Caco-2 (cell line): ENCODE measurements around the gene IMMT. TPM values are rescaled to one million over a fixed set of nuclear protein-coding genes. Genes with fewer than 3 reads are reported as not detected.

Experiments used
- BruUV-seq: library from RNA; stranded (reverse); fragments of 400-500 nt; replicated peaks from 2 replicates; lab custom pipeline; 2021; lab: Mats Ljungman, UMichigan
- CTCF ChIA-PET: fragments of 300-600 bp; sonication (Branson Sonifier 250); formaldehyde crosslinking; loops from one replicate; lab custom pipeline; 2022; ENCODE audit warnings: antibody characterized with exemption; lab: Charles Lee
- POLR2A ChIA-PET: fragments of 300-600 bp; sonication (Branson Sonifier 250); formaldehyde crosslinking; loops from one replicate; lab custom pipeline; 2022; ENCODE audit warnings: antibody characterized with exemption; lab: Charles Lee
- DNase-seq, 2 experiments: peaks; one replicate each; pipeline versions ENCODE4 v3.0.0 to v3.0.0-alpha.2; 2020 to 2022
- H3K27me3 ChIP-seq: replicated peaks from 2 replicates; pipeline ENCODE4 v1.6.0; 2011; ENCODE audit warnings: low read length; ENCODE audit not compliant: control insufficient read depth, insufficient read depth
- H3K36me3 ChIP-seq: 2 replicates; pipeline ENCODE4 v1.5.1; 2011; ENCODE audit warnings: low read length; ENCODE audit not compliant: control insufficient read depth, insufficient read depth
- H3K4me1 ChIP-seq: fragments of 250-450 bp; sonication (Bioruptor Pico); 2 replicates; pipeline ENCODE4 v1.5.1; 2020; ENCODE audit warnings: mild to moderate bottlenecking
- H3K4me3 ChIP-seq: 2 replicates; pipeline ENCODE4 v1.5.1; 2011; ENCODE audit warnings: low read depth, mild to moderate bottlenecking, control low read depth, low read length
- H3K9me3 ChIP-seq: fragments of 250-450 bp; sonication (Bioruptor Pico); 2 replicates; pipeline ENCODE4 v1.5.1; 2020; ENCODE audit warnings: mild to moderate bottlenecking, moderate library complexity
- H3K27ac Mint-ChIP-seq: one replicate; pipeline ENCODE4 v1.8.0; 2022; ENCODE audit warnings: mixed read lengths; ENCODE audit not compliant: unreplicated experiment
- H3K27me3 Mint-ChIP-seq: one replicate; pipeline ENCODE4 v1.8.0; 2022; ENCODE audit warnings: mixed read lengths; ENCODE audit not compliant: insufficient read depth, unreplicated experiment
- H3K36me3 Mint-ChIP-seq: one replicate; pipeline ENCODE4 v1.8.0; 2022; ENCODE audit warnings: mild to moderate bottlenecking, mixed read lengths; ENCODE audit not compliant: insufficient read depth, unreplicated experiment
- H3K4me1 Mint-ChIP-seq: one replicate; pipeline ENCODE4 v1.8.0; 2022; ENCODE audit warnings: low read depth, mixed read lengths; ENCODE audit not compliant: unreplicated experiment
- H3K4me3 Mint-ChIP-seq: one replicate; pipeline ENCODE4 v1.8.0; 2022; ENCODE audit warnings: mild to moderate bottlenecking, moderate library complexity, mixed read lengths; ENCODE audit not compliant: unreplicated experiment
- H3K9me3 Mint-ChIP-seq: one replicate; pipeline ENCODE4 v1.8.0; 2022; ENCODE audit warnings: mixed read lengths; ENCODE audit not compliant: unreplicated experiment
- intact Hi-C: fragments of 100-400 bp; cut with micrococcal nuclease; formaldehyde crosslinking; loops from one replicate; pipeline ENCODE4 v1.10.0; 2022; ENCODE audit not compliant: unreplicated experiment
- total RNA-seq: library from RNA; stranded (reverse); gene quantifications from 2 replicates; pipeline ENCODE4 v1.2.3, GENCODE V29; 2022
- TF ChIP-seq, protein P1 (sequence below), 2 experiments: fragments of 200-600 bp in 1 of 2; IDR thresholded peaks; 1 replicate in 1 of 2; 2 replicates in 1 of 2; pipeline versions ENCODE4 v1.5.1 to v1.8.0; 2011 to 2022; ENCODE audit warnings: antibody characterized with exemption in 1 of 2, control low read depth in 1 of 2, inconsistent platforms in 1 of 2, low read depth in 1 of 2, low read length in 1 of 2, mild to moderate bottlenecking in 1 of 2, moderate library complexity in 1 of 2; ENCODE audit not compliant: insufficient read depth in 1 of 2, severe bottlenecking in 1 of 2, unreplicated experiment in 1 of 2

The IMMT gene
- total RNA-seq, 1 experiment from 2014 or later, result 129 TPM

DNA sequence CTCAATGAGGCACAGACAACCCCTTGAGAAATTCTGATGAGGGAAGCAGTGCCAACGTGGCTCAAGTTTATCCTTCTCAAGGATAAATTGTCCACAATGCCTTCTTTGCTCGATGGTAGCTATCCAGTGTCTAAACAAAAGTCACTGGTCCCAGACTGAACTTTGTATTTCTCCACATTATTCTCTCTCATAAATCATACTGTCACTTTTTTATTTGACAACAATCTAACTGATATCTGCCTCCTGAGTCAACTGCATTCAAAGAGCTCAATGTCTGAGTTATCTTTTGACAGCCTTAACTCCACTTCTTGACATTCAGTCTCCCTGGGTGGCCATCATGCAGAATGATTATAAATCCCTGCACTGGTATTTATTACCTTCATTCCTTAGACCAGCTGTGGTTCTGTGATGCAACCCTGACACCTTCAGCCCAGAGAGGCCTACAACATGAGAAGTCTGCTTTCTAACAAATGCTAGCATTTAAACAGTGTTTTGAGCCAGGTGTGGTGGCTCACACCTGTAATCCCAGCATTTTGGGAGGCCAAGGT, 38.2 kb downstream of the IMMT start:
- H3K27me3 Mint-ChIP-seq, result no peaks in the 10 kb centered on the region
- no peak overlapping the region for H3K4me3 Mint-ChIP-seq
- intact Hi-C loops, result loop anchor here (5.0 kb wide), 1 partner anchor 330 kb away; no protein-coding TSS in a partner anchor
- H3K27me3 ChIP-seq, result no peaks in the 10 kb centered on the region
- CTCF ChIA-PET, result interaction anchor here (0.5 kb wide), 1 partner anchor 19 kb away, joined by 3 read pairs; no protein-coding TSS in a partner anchor
- TF ChIP-seq, protein P1, sequence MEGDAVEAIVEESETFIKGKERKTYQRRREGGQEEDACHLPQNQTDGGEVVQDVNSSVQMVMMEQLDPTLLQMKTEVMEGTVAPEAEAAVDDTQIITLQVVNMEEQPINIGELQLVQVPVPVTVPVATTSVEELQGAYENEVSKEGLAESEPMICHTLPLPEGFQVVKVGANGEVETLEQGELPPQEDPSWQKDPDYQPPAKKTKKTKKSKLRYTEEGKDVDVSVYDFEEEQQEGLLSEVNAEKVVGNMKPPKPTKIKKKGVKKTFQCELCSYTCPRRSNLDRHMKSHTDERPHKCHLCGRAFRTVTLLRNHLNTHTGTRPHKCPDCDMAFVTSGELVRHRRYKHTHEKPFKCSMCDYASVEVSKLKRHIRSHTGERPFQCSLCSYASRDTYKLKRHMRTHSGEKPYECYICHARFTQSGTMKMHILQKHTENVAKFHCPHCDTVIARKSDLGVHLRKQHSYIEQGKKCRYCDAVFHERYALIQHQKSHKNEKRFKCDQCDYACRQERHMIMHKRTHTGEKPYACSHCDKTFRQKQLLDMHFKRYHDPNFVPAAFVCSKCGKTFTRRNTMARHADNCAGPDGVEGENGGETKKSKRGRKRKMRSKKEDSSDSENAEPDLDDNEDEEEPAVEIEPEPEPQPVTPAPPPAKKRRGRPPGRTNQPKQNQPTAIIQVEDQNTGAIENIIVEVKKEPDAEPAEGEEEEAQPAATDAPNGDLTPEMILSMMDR (IDR thresholded peaks at IDR 0.05; ENCODE audit: insufficient read depth in 1 of 2, low read depth in 1 of 2, low read length in 1 of 2, severe bottlenecking in 1 of 2, unreplicated experiment in 1 of 2), result no peak
- H3K36me3 Mint-ChIP-seq, result peaks cover 98% of the 10 kb centered on the region
- no peak overlapping the region for H3K4me3 ChIP-seq
- POLR2A ChIA-PET, result no interaction called here
- no peaks in the 10 kb centered on the region for H3K9me3 Mint-ChIP-seq
- peak; percentile 49 to 51 for DNase-seq
- peaks cover 6% of the 10 kb centered on the region for H3K4me1 Mint-ChIP-seq
- peaks cover 3% of the 10 kb centered on the region; the same call in 1 of the 2 replicates for H3K36me3 ChIP-seq
- no peaks in the 10 kb centered on the region for H3K4me1 ChIP-seq
- no peak overlapping the region for H3K27ac Mint-ChIP-seq
- H3K9me3 ChIP-seq, result no peaks in the 10 kb centered on the region
- no TSS peak for BruUV-seq

DNA sequence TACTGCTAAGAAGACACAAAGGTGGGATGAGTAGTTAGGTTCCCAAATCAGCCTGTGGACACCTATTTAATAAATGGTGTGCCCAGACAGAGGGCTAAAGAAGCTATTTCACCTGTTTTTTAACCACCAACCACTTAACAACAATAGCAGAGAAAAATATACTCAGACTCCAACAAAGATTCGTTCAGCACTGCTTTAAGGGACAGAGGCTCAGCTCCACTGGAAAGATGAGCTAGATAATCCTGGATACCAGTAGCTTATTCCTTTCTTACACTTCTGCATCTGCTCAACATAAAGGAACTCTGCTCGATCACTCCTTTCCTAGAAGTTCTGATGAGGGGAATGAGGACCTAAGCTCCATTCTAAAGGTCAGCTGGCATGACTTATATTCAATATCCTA, 44.8 kb downstream of the IMMT start:
- no peaks in the 10 kb centered on the region for H3K4me1 ChIP-seq
- H3K9me3 ChIP-seq, result no peaks in the 10 kb centered on the region
- H3K27me3 Mint-ChIP-seq, result no peaks in the 10 kb centered on the region
- no peaks in the 10 kb centered on the region for H3K9me3 Mint-ChIP-seq
- no peaks in the 10 kb centered on the region for H3K27me3 ChIP-seq
- TF ChIP-seq, protein P1 (IDR thresholded peaks at IDR 0.05; ENCODE audit: insufficient read depth in 1 of 2, low read depth in 1 of 2, low read length in 1 of 2, severe bottlenecking in 1 of 2, unreplicated experiment in 1 of 2), result no peak
- H3K27ac Mint-ChIP-seq, result no peak overlapping the region
- H3K4me1 Mint-ChIP-seq, result no peaks in the 10 kb centered on the region
- H3K36me3 ChIP-seq, result peaks cover 3% of the 10 kb centered on the region
- intact Hi-C loops, result no loop called here
- CTCF ChIA-PET, result no interaction called here
- no peak overlapping the region for H3K4me3 ChIP-seq
- BruUV-seq, result no TSS peak
- DNase-seq, result no peak
- H3K36me3 Mint-ChIP-seq, result peaks cover 95% of the 10 kb centered on the region
- POLR2A ChIA-PET, result interaction anchor here (0.7 kb wide), 1 partner anchor 40 kb away, joined by 8 read pairs; no protein-coding TSS in a partner anchor
- no peak overlapping the region for H3K4me3 Mint-ChIP-seq

DNA sequence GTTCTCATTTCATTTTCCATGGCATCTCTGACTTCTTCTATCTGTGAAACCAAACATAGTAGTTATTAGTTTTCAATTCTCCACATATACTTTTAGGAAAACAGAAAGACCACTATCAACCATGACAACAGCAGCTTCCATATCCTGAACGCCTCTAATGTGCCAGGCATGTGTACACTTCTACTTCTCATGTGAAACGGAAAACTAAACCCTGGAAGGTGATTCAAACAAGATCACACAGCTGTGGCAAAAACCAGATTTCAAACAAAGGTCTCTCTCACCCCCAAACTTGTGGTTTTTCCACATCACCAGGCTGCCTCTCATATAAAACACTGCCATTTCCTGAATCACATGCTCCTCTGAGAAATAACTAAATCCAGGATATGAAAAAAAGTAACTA, 47.5 kb downstream of the IMMT start:
- Mint-ChIP-seq H3K27me3 (no peaks in the 10 kb centered on the region), H3K4me3 (no peak overlapping the region), H3K36me3 (peaks cover 97% of the 10 kb centered on the region), H3K4me1 (no peaks in the 10 kb centered on the region), H3K9me3 (no peaks in the 10 kb centered on the region), H3K27ac (no peak overlapping the region)
- no peak for DNase-seq
- intact Hi-C loops, result loop anchor here (5.0 kb wide), 1 partner anchor 225 kb away; no protein-coding TSS in a partner anchor
- TF ChIP-seq, protein P1 (IDR thresholded peaks at IDR 0.05; ENCODE audit: insufficient read depth in 1 of 2, low read depth in 1 of 2, low read length in 1 of 2, severe bottlenecking in 1 of 2, unreplicated experiment in 1 of 2), result no peak
- BruUV-seq, result no TSS peak
- Histone ChIP-seq H3K9me3 (no peaks in the 10 kb centered on the region), H3K27me3 (no peaks in the 10 kb centered on the region), H3K36me3 (peaks cover 5% of the 10 kb centered on the region; the same call in 1 of the 2 replicates), H3K4me1 (no peaks in the 10 kb centered on the region), H3K4me3 (no peak overlapping the region)
- CTCF ChIA-PET, result no interaction called here
- POLR2A ChIA-PET, result no interaction called here
